Panc1 (cell line): ENCODE data around the gene FXYD3. TPM values are rescaled to one million over a fixed set of nuclear protein-coding genes. Genes with fewer than 3 reads are reported as not detected.
"Not testable (repeated sequence)": the region's sequence is repeated elsewhere in the genome, so short reads cannot be mapped to it uniquely, and the experiment has no call there.

Experiments
- ATAC-seq: fragments of 200-7000 bp; cut with Tn5 transposase; 2 replicates; pipeline ENCODE4 v1.9.1; 2020; ENCODE audit warnings: mild to moderate bottlenecking, moderate library complexity
- BruUV-seq: library from RNA; stranded (reverse); fragments of 400-500 nt; replicated peaks from 2 replicates; lab custom pipeline; 2021; lab: Mats Ljungman, UMichigan
- CTCF ChIA-PET: fragments of 300-600 bp; sonication (Branson Sonifier 250); formaldehyde crosslinking; loops from one replicate; lab custom pipeline; 2022; ENCODE audit warnings: antibody characterized with exemption; lab: Charles Lee
- POLR2A ChIA-PET: fragments of 300-600 bp; sonication (Branson Sonifier 250); formaldehyde crosslinking; loops from one replicate; lab custom pipeline; 2022; ENCODE audit warnings: antibody characterized with exemption; lab: Charles Lee
- DNase-seq: peaks from one replicate; pipeline ENCODE4 v3.0.0-alpha.2; 2010; ENCODE audit warnings: low read depth, low spot score
- H3K27ac ChIP-seq: 2 replicates; pipeline ENCODE4 v1.5.1; 2011; ENCODE audit warnings: mild to moderate bottlenecking, low read length, inconsistent platforms
- H3K27me3 ChIP-seq: fragments of 200-500 bp; sonication (Bioruptor generic); 2 replicates; pipeline ENCODE4 v1.6.0; 2014; ENCODE audit warnings: low read length, inconsistent platforms; ENCODE audit not compliant: control insufficient read depth, insufficient read depth
- H3K36me3 ChIP-seq: fragments of 200-500 bp; sonication (Bioruptor generic); 2 replicates; pipeline ENCODE4 v1.5.1; 2014; ENCODE audit warnings: inconsistent platforms, mild to moderate bottlenecking, low read length, moderate library complexity; ENCODE audit not compliant: control insufficient read depth, insufficient read depth
- H3K4me1 ChIP-seq: 2 replicates; pipeline ENCODE4 v1.5.1; 2011; ENCODE audit warnings: inconsistent platforms, mild to moderate bottlenecking, low read length, moderate library complexity; ENCODE audit not compliant: control insufficient read depth, insufficient read depth
- H3K4me3 ChIP-seq, 2 experiments: 2 replicates each; pipeline ENCODE4 v1.5.1; 2011 to 2012; ENCODE audit warnings: low read depth in 2 of 2, low read length in 2 of 2, mild to moderate bottlenecking in 2 of 2, inconsistent platforms in 1 of 2, moderate library complexity in 1 of 2
- H3K9me3 ChIP-seq: fragments of 200-500 bp; sonication (Bioruptor generic); 2 replicates; pipeline ENCODE4 v1.5.1; 2014; ENCODE audit warnings: low read depth, mild to moderate bottlenecking, inconsistent platforms, low read length, moderate library complexity; ENCODE audit not compliant: control insufficient read depth, insufficient read depth
- POLR2AphosphoS5 ChIP-seq: IDR thresholded peaks from 2 replicates; pipeline ENCODE4 v1.6.1; 2012; ENCODE audit warnings: mild to moderate bottlenecking, low read depth, low read length, moderate library complexity
- SIN3A ChIP-seq: IDR thresholded peaks from 2 replicates; pipeline ENCODE4 v1.6.1; 2012; ENCODE audit warnings: low read depth, mild to moderate bottlenecking, low read length, moderate library complexity, borderline replicate concordance; ENCODE audit not compliant: insufficient read depth
- TCF7L2 ChIP-seq: IDR thresholded peaks from 2 replicates; pipeline ENCODE4 v1.6.1; 2011; ENCODE audit warnings: mild to moderate bottlenecking, low read depth, low read length, inconsistent platforms
- in situ Hi-C: cut with HindIII; loops from 2 replicates; pipeline ENCODE4 v1.10.0; 2016; ENCODE audit warnings: low sequenced_read_pairs, low pct_unique_long_range_greater_than_20kb
- intact Hi-C: fragments of 100-400 bp; cut with micrococcal nuclease; formaldehyde crosslinking; loops from one replicate; pipeline ENCODE4 v1.10.0; 2022; ENCODE audit not compliant: unreplicated experiment
- total RNA-seq: library from RNA; stranded (reverse); gene quantifications from one replicate; pipeline ENCODE4 v1.2.1, GENCODE V29; 2021; ENCODE audit not compliant: unreplicated experiment
- TF ChIP-seq, protein P1 (sequence below), 2 experiments: IDR thresholded peaks; 2 replicates each; pipeline ENCODE4 v1.6.1; 2011 to 2012; ENCODE audit warnings: low read depth in 2 of 2, control low read depth in 1 of 2, low read length in 1 of 2, mild to moderate bottlenecking in 1 of 2, moderate library complexity in 1 of 2; ENCODE audit not compliant: insufficient read depth in 1 of 2
- TF ChIP-seq, protein P2 (sequence below): fragments of 450-650 bp; IDR thresholded peaks from 2 replicates; pipeline ENCODE4 v1.5.1; 2017; ENCODE audit warnings: mild to moderate bottlenecking

FXYD3 gene
- total RNA-seq, 1 experiment from 2014 or later = not detected

- ATAC-seq, POLR2A ChIA-PET, H3K4me3 ChIP-seq, in situ Hi-C loops, H3K27me3 ChIP-seq, H3K9me3 ChIP-seq, intact Hi-C loops, CTCF ChIA-PET, H3K36me3 ChIP-seq, H3K4me1 ChIP-seq, BruUV-seq, H3K27ac ChIP-seq, DNase-seq: not testable (repeated sequence)
Measured at GRCh38 chr19:35103614-35104013, 12.0 kb upstream of the FXYD3 start.

GRCh38 chr19:35104361-35104760 is 11.3 kb upstream of the FXYD3 start:
- ATAC-seq = no peak
- intact Hi-C loops = no loop called here
- Histone ChIP-seq H3K27ac (no peak overlapping the region), H3K4me1 (no peaks in the 10 kb centered on the region), H3K27me3 (no peaks in the 10 kb centered on the region), H3K4me3 (no peak overlapping the region), H3K36me3 (no peaks in the 10 kb centered on the region), H3K9me3 (no peaks in the 10 kb centered on the region)
- BruUV-seq = no TSS peak
- no peak for TF ChIP-seq SIN3A
- DNase-seq = no peak
- in situ Hi-C loops = no loop called here
- ChIA-PET POLR2A (no interaction called here), CTCF (no interaction called here)

DNA sequence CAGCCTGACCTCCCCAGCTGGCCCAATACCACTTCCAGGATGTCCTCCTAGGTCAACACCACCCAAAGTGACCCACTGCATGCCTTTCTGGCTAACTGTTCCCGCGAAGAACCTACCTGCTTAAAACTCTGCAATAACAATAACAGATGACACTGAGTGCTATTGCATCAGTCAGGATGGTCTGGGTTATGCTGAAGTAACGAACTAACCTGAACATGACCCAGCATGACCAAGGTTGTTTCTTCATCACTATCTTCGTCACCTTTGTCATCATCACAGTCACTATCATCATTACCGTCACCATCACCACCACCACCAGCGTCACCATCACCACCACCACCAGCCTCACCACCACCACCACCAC is 10.6 kb upstream of the FXYD3 start:
- in situ Hi-C loops = no loop called here
- Histone ChIP-seq H3K27ac (no peak overlapping the region), H3K27me3 (no peaks in the 10 kb centered on the region), H3K4me3 (no peak overlapping the region), H3K36me3 (no peaks in the 10 kb centered on the region), H3K4me1 (no peaks in the 10 kb centered on the region), H3K9me3 (no peaks in the 10 kb centered on the region)
- no peak for DNase-seq
- BruUV-seq = no TSS peak
- TF ChIP-seq, protein P1, sequence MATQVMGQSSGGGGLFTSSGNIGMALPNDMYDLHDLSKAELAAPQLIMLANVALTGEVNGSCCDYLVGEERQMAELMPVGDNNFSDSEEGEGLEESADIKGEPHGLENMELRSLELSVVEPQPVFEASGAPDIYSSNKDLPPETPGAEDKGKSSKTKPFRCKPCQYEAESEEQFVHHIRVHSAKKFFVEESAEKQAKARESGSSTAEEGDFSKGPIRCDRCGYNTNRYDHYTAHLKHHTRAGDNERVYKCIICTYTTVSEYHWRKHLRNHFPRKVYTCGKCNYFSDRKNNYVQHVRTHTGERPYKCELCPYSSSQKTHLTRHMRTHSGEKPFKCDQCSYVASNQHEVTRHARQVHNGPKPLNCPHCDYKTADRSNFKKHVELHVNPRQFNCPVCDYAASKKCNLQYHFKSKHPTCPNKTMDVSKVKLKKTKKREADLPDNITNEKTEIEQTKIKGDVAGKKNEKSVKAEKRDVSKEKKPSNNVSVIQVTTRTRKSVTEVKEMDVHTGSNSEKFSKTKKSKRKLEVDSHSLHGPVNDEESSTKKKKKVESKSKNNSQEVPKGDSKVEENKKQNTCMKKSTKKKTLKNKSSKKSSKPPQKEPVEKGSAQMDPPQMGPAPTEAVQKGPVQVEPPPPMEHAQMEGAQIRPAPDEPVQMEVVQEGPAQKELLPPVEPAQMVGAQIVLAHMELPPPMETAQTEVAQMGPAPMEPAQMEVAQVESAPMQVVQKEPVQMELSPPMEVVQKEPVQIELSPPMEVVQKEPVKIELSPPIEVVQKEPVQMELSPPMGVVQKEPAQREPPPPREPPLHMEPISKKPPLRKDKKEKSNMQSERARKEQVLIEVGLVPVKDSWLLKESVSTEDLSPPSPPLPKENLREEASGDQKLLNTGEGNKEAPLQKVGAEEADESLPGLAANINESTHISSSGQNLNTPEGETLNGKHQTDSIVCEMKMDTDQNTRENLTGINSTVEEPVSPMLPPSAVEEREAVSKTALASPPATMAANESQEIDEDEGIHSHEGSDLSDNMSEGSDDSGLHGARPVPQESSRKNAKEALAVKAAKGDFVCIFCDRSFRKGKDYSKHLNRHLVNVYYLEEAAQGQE (IDR thresholded peaks at IDR 0.05; ENCODE audit: insufficient read depth in 1 of 2, low read depth in 2 of 2, low read length in 1 of 2) = no peak
- TF ChIP-seq SIN3A (no peak), POLR2AphosphoS5 (no peak), TCF7L2 (no peak)
- TF ChIP-seq, protein P2, sequence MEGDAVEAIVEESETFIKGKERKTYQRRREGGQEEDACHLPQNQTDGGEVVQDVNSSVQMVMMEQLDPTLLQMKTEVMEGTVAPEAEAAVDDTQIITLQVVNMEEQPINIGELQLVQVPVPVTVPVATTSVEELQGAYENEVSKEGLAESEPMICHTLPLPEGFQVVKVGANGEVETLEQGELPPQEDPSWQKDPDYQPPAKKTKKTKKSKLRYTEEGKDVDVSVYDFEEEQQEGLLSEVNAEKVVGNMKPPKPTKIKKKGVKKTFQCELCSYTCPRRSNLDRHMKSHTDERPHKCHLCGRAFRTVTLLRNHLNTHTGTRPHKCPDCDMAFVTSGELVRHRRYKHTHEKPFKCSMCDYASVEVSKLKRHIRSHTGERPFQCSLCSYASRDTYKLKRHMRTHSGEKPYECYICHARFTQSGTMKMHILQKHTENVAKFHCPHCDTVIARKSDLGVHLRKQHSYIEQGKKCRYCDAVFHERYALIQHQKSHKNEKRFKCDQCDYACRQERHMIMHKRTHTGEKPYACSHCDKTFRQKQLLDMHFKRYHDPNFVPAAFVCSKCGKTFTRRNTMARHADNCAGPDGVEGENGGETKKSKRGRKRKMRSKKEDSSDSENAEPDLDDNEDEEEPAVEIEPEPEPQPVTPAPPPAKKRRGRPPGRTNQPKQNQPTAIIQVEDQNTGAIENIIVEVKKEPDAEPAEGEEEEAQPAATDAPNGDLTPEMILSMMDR = no peak
- no peak for ATAC-seq
- intact Hi-C loops = no loop called here
- POLR2A ChIA-PET = no interaction called here
- CTCF ChIA-PET = no interaction called here
